Colonic mucosa (tissue), 4 donors: ENCODE measurements around the gene CPZ. TPM values are rescaled to one million over a fixed set of nuclear protein-coding genes. Genes with fewer than 3 reads are reported as not detected.

Experiments
- DNase-seq: peaks from one replicate; pipeline ENCODE4 v3.0.0-alpha.2; 2020
- H3K27ac ChIP-seq: fragments of 200-600 bp; one replicate; pipeline ENCODE4 v1.8.0; 2021
- H3K27me3 ChIP-seq: fragments of 200-600 bp; one replicate; pipeline ENCODE4 v1.8.0; 2021
- H3K36me3 ChIP-seq: fragments of 200-600 bp; one replicate; pipeline ENCODE4 v1.8.0; 2021
- H3K4me1 ChIP-seq: fragments of 200-600 bp; one replicate; pipeline ENCODE4 v1.8.0; 2021; ENCODE audit warnings: mild to moderate bottlenecking
- H3K4me3 ChIP-seq: fragments of 200-600 bp; one replicate; pipeline ENCODE4 v1.8.0; 2021
- H3K9ac ChIP-seq, 2 donors: one replicate each; pipeline ENCODE4 v1.7.0; 2013; ENCODE audit warnings: control low read depth in 2 of 2, low read depth in 2 of 2, low read length in 2 of 2
- H3K9me3 ChIP-seq: fragments of 200-600 bp; one replicate; pipeline ENCODE4 v1.8.0; 2021
- CTCF ChIP-seq: fragments of 200-600 bp; IDR thresholded peaks from one replicate; pipeline ENCODE4 v1.8.0; 2022; ENCODE audit warnings: antibody characterized with exemption, mild to moderate bottlenecking
- intact Hi-C: fragments of 100-400 bp; cut with DNase I; formaldehyde crosslinking; loops from one replicate; pipeline ENCODE4 v1.14.1; 2022
- total RNA-seq, 2 donors: library from RNA; stranded (reverse); fragmentation: NEBNext Ultra II Directional in 1 of 2; extraction: Animal tissue kit (Norgen Biotek cat#: 25700) in 1 of 2; gene quantifications; one replicate each; pipeline ENCODE4 v1.2.1, GENCODE V29; 2021
- donor health status: healthy.
- donor health status: DM: no; HTN: no; CAD: no.
- donor health status: DM: no; HTN: no; CAD: no.

Gene CPZ
- total RNA-seq, 2 donors from 2014 or later = 1.2 to 1.5 TPM

- intact Hi-C loops = no loop called here
- no peak overlapping the region for H3K27ac ChIP-seq
- H3K9me3 ChIP-seq = no peaks in the 10 kb centered on the region
- H3K4me1 ChIP-seq = no peaks in the 10 kb centered on the region
- no peaks in the 10 kb centered on the region for H3K27me3 ChIP-seq
- H3K9ac ChIP-seq = no peak overlapping the region
- H3K4me3 ChIP-seq = no peak overlapping the region
- no peaks in the 10 kb centered on the region for H3K36me3 ChIP-seq
- no peak for TF ChIP-seq CTCF
- no peak for DNase-seq
Measured at GRCh38 chr4:8553216-8553615, 39.3 kb upstream of the CPZ start.

GRCh38 chr4:8553991-8554405 lies 38.6 kb upstream of the CPZ start:
- intact Hi-C loops = no loop called here

GRCh38 chr4:8554555-8555100 lies 37.9 kb upstream of the CPZ start:
- Histone ChIP-seq H3K27me3 (no peaks in the 10 kb centered on the region), H3K4me3 (no peak overlapping the region), H3K4me1 (no peaks in the 10 kb centered on the region), H3K9me3 (no peaks in the 10 kb centered on the region), H3K9ac (no peak overlapping the region), H3K27ac (no peak overlapping the region), H3K36me3 (no peaks in the 10 kb centered on the region)
- no peak for DNase-seq
- TF ChIP-seq CTCF = no peak
- intact Hi-C loops = no loop called here

More at GRCh38 chr4:8553991-8554405, 38.6 kb upstream of the CPZ start:
- Histone ChIP-seq H3K9ac (no peak overlapping the region), H3K27ac (no peak overlapping the region), H3K4me1 (no peaks in the 10 kb centered on the region), H3K36me3 (no peaks in the 10 kb centered on the region), H3K27me3 (no peaks in the 10 kb centered on the region), H3K9me3 (no peaks in the 10 kb centered on the region), H3K4me3 (no peak overlapping the region)
- no peak for TF ChIP-seq CTCF
- no peak for DNase-seq

GRCh38 chr4:8555716-8556115 lies 36.8 kb upstream of the CPZ start:
- H3K36me3 ChIP-seq = no peaks in the 10 kb centered on the region
- no peaks in the 10 kb centered on the region for H3K4me1 ChIP-seq
- H3K4me3 ChIP-seq = no peak overlapping the region
- H3K9me3 ChIP-seq = no peaks in the 10 kb centered on the region
- TF ChIP-seq CTCF = no peak
- no peak overlapping the region for H3K27ac ChIP-seq
- DNase-seq = no peak
- intact Hi-C loops = no loop called here
- no peak overlapping the region for H3K9ac ChIP-seq
- no peaks in the 10 kb centered on the region for H3K27me3 ChIP-seq

- DNase-seq = no peak
- TF ChIP-seq CTCF = no peak
- Histone ChIP-seq H3K27ac (no peak overlapping the region), H3K4me1 (no peaks in the 10 kb centered on the region), H3K27me3 (no peaks in the 10 kb centered on the region), H3K4me3 (no peak overlapping the region), H3K9ac (no peak overlapping the region), H3K36me3 (no peaks in the 10 kb centered on the region), H3K9me3 (no peaks in the 10 kb centered on the region)
- intact Hi-C loops = no loop called here
Measured at GRCh38 chr4:8556341-8557150, 36.0 kb upstream of the CPZ start.
